ENCODE measurements around the gene GPR143. TPM values are rescaled to one million over a fixed set of nuclear protein-coding genes. Genes with fewer than 3 reads are reported as not detected.
"Not testable (repeated sequence)": the region's sequence is repeated elsewhere in the genome, so short reads cannot be mapped to it uniquely, and the experiment has no call there.

The GPR143 gene
- total and polyA plus RNA-seq, 2 donors = 1.7 to 2.2 TPM

DNA sequence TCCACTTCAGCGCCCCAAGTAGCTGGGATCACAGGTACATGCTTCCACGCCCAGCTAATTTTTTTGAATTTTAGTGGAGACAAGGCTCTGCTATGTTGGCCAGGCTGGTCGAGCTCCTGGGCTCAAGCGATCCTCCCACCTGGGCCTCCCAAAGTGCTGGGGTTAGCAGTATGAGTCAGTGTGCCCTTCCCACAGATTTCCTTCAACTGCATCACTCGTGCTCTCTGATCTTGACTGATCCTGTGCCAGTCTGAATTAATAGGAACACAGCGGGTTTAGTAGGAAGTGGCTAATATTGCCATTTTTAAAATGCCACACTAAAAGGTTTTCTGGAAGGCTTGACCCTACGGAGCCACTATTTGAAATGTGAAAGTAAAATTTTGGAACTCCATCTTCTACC, 16.3 kb upstream of the GPR143 start:
- 91% methylated on average over 7 of the region's 7 CpGs for WGBS
- DNase-seq (ENCODE audit: low read depth in 6 of 9, low spot score in 9 of 9) = no peak
- Histone ChIP-seq H3K4me3 (ENCODE audit: low read length in 2 of 2) (no peak overlapping the region), H3K27ac (ENCODE audit: low read depth in 1 of 2, low read length in 1 of 2) (no peak overlapping the region), H3K9me3 (ENCODE audit: control insufficient read depth in 2 of 2, insufficient read depth in 1 of 2, low read length in 1 of 2) (no peaks in the 10 kb centered on the region), H3K36me3 (ENCODE audit: control insufficient read depth in 2 of 2, insufficient read depth in 2 of 2, low read length in 1 of 2) (no peaks in the 10 kb centered on the region), H3K27me3 (ENCODE audit: control insufficient read depth in 2 of 2, insufficient read depth in 1 of 2, low read length in 1 of 2) (peaks cover 11 to 31% of the 10 kb centered on the region in 2 donors), H3K4me1 (ENCODE audit: control insufficient read depth in 2 of 2, insufficient read depth in 2 of 2, low read length in 2 of 2) (no peaks in the 10 kb centered on the region)

- Histone ChIP-seq H3K4me1 (ENCODE audit: control insufficient read depth in 2 of 2, insufficient read depth in 2 of 2, low read length in 2 of 2) (no peaks in the 10 kb centered on the region), H3K27ac (ENCODE audit: low read depth in 1 of 2, low read length in 1 of 2) (no peak overlapping the region), H3K4me3 (ENCODE audit: low read length in 2 of 2) (no peak overlapping the region), H3K36me3 (ENCODE audit: control insufficient read depth in 2 of 2, insufficient read depth in 2 of 2, low read length in 1 of 2) (no peaks in the 10 kb centered on the region), H3K27me3 (ENCODE audit: control insufficient read depth in 2 of 2, insufficient read depth in 1 of 2, low read length in 1 of 2) (peaks cover 0 to 23% of the 10 kb centered on the region in 2 donors), H3K9me3 (ENCODE audit: control insufficient read depth in 2 of 2, insufficient read depth in 1 of 2, low read length in 1 of 2) (no peaks in the 10 kb centered on the region)
- no peak for DNase-seq (ENCODE audit: low read depth in 6 of 9, low spot score in 9 of 9)
- 6% methylated on average over 8 of the region's 8 CpGs for WGBS
Measured at GRCh38 chrX:9775930-9776329, 10.3 kb upstream of the GPR143 start.

- H3K27ac ChIP-seq (ENCODE audit: low read depth in 1 of 2, low read length in 1 of 2) = no peak overlapping the region
- H3K4me3 ChIP-seq (ENCODE audit: low read length in 2 of 2) = no peak overlapping the region
- no peaks in the 10 kb centered on the region for H3K4me1 ChIP-seq (ENCODE audit: control insufficient read depth in 2 of 2, insufficient read depth in 2 of 2, low read length in 2 of 2)
- DNase-seq (ENCODE audit: low read depth in 6 of 9, low spot score in 9 of 9) = no peak
- H3K36me3 ChIP-seq (ENCODE audit: control insufficient read depth in 2 of 2, insufficient read depth in 2 of 2, low read length in 1 of 2) = no peaks in the 10 kb centered on the region
- H3K9me3 ChIP-seq (ENCODE audit: control insufficient read depth in 2 of 2, insufficient read depth in 1 of 2, low read length in 1 of 2) = no peaks in the 10 kb centered on the region
- WGBS = 91% methylated on average over 6 of the region's 6 CpGs
- H3K27me3 ChIP-seq (ENCODE audit: control insufficient read depth in 2 of 2, insufficient read depth in 1 of 2, low read length in 1 of 2) = peaks cover 0 to 20% of the 10 kb centered on the region in 2 donors
Measured at GRCh38 chrX:9772943-9773342, 7.3 kb upstream of the GPR143 start.

DNA sequence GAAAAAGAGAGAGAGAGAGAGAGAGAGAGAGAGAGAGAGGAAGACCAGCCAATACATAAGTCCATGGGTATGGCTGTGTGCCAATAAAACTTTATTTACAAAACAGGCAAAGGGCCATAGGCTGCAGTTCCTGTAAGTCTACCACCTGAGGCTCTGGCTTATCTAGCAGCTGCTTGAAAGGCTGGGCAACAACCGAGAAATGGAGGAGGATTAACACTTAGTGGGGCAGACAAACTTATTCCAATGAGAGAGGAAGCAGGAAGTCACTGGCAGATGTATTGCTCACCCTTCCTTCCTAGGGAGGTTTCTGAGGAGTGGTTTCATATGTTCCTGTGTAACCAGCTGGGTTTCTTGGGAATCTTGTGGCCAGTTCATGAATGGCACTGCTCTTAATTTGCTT, 4.7 kb upstream of the GPR143 start:
- no peak overlapping the region for H3K27ac ChIP-seq (ENCODE audit: low read depth in 1 of 2, low read length in 1 of 2)

GRCh38 chrX:9768321-9768839, 2.7 kb upstream of the GPR143 start:
- H3K4me1 ChIP-seq (ENCODE audit: control insufficient read depth in 2 of 2, insufficient read depth in 2 of 2, low read length in 2 of 2); H3K36me3 ChIP-seq (ENCODE audit: control insufficient read depth in 2 of 2, insufficient read depth in 2 of 2, low read length in 1 of 2); DNase-seq (ENCODE audit: low read depth in 6 of 9, low spot score in 9 of 9); H3K4me3 ChIP-seq (ENCODE audit: low read length in 2 of 2); H3K9me3 ChIP-seq (ENCODE audit: control insufficient read depth in 2 of 2, insufficient read depth in 1 of 2, low read length in 1 of 2); H3K27ac ChIP-seq (ENCODE audit: low read depth in 1 of 2, low read length in 1 of 2): not testable (repeated sequence)
- peaks cover 12 to 28% of the 10 kb centered on the region in 2 donors for H3K27me3 ChIP-seq (ENCODE audit: control insufficient read depth in 2 of 2, insufficient read depth in 1 of 2, low read length in 1 of 2)
- WGBS = 78% methylated on average over 5 of the region's 5 CpGs

More for the DNA sequence above, 4.7 kb upstream of the GPR143 start:
- Histone ChIP-seq H3K4me1 (ENCODE audit: control insufficient read depth in 2 of 2, insufficient read depth in 2 of 2, low read length in 2 of 2) (no peaks in the 10 kb centered on the region), H3K27me3 (ENCODE audit: control insufficient read depth in 2 of 2, insufficient read depth in 1 of 2, low read length in 1 of 2) (peaks cover 8 to 23% of the 10 kb centered on the region in 2 donors), H3K9me3 (ENCODE audit: control insufficient read depth in 2 of 2, insufficient read depth in 1 of 2, low read length in 1 of 2) (peaks cover 0 to under 1% of the 10 kb centered on the region in 2 donors), H3K36me3 (ENCODE audit: control insufficient read depth in 2 of 2, insufficient read depth in 2 of 2, low read length in 1 of 2) (no peaks in the 10 kb centered on the region), H3K4me3 (ENCODE audit: low read length in 2 of 2) (no peak overlapping the region)
- WGBS = 57% methylated on average over 1 of the region's 1 CpG
- DNase-seq (ENCODE audit: low read depth in 6 of 9, low spot score in 9 of 9) = no peak

- Histone ChIP-seq H3K4me1 (ENCODE audit: control insufficient read depth in 2 of 2, insufficient read depth in 2 of 2, low read length in 2 of 2) (no peaks in the 10 kb centered on the region), H3K4me3 (ENCODE audit: low read length in 2 of 2) (no peak overlapping the region), H3K27ac (ENCODE audit: low read depth in 1 of 2, low read length in 1 of 2) (no peak overlapping the region), H3K36me3 (ENCODE audit: control insufficient read depth in 2 of 2, insufficient read depth in 2 of 2, low read length in 1 of 2) (no peaks in the 10 kb centered on the region), H3K9me3 (ENCODE audit: control insufficient read depth in 2 of 2, insufficient read depth in 1 of 2, low read length in 1 of 2) (peaks cover 0 to 4% of the 10 kb centered on the region in 2 donors), H3K27me3 (ENCODE audit: control insufficient read depth in 2 of 2, insufficient read depth in 1 of 2, low read length in 1 of 2) (peaks cover 12 to 33% of the 10 kb centered on the region in 2 donors)
- WGBS = 22% methylated on average over 6 of the region's 6 CpGs
- peak in 2 of 9 donors; percentile 5 to 35 for DNase-seq (ENCODE audit: low read depth in 6 of 9, low spot score in 9 of 9)
Measured at GRCh38 chrX:9767375-9767774, 1.7 kb upstream of the GPR143 start.

DNA sequence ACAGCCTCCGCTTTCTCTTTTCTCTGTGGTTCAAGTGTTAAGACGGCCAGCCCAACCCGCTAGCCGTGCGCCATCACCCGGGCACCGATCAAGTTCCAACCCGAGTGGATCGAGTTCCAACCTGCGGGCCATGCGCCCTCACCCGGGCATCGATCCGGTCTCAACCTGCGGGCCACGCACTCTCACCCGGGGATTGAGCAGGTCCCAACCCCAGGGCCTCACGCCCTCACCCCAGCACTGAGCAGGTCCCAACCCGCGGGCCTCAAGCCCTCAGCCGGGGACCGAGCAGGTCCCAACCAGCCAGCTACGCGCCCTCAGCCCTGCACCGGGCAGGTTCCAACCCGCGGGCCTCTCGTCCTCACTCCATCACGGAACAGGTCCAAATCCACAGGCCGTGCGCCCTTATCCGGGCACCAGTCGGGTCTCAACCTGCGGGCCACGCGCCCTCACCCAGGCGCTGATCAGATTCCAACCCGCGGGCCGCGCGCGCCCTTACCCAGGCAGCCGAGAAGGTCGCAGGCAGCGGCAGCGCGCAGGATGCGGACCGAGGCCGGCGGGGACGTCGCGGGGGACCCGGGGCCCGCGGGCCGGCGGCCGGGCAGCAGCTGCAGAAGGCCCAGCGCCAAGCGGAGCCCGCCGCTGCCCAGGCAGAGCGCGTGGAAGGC, 443 bp downstream of the GPR143 start:
- Histone ChIP-seq H3K4me3 (ENCODE audit: low read length in 2 of 2) (no peak overlapping the region), H3K36me3 (ENCODE audit: control insufficient read depth in 2 of 2, insufficient read depth in 2 of 2, low read length in 1 of 2) (no peaks in the 10 kb centered on the region), H3K9me3 (ENCODE audit: control insufficient read depth in 2 of 2, insufficient read depth in 1 of 2, low read length in 1 of 2) (peaks cover 0 to 4% of the 10 kb centered on the region in 2 donors), H3K27me3 (ENCODE audit: control insufficient read depth in 2 of 2, insufficient read depth in 1 of 2, low read length in 1 of 2) (peaks cover 12 to 33% of the 10 kb centered on the region in 2 donors), H3K27ac (ENCODE audit: low read depth in 1 of 2, low read length in 1 of 2) (no peak overlapping the region), H3K4me1 (ENCODE audit: control insufficient read depth in 2 of 2, insufficient read depth in 2 of 2, low read length in 2 of 2) (no peaks in the 10 kb centered on the region)
- no peak for DNase-seq (ENCODE audit: low read depth in 6 of 9, low spot score in 9 of 9)
- WGBS = 11% methylated on average over 67 of the region's 67 CpGs

GRCh38 chrX:9759337-9759736, 6.3 kb downstream of the GPR143 start:
- H3K27me3 ChIP-seq (ENCODE audit: control insufficient read depth in 2 of 2, insufficient read depth in 1 of 2, low read length in 1 of 2) = peaks cover 0 to 9% of the 10 kb centered on the region in 2 donors
- no peaks in the 10 kb centered on the region for H3K9me3 ChIP-seq (ENCODE audit: control insufficient read depth in 2 of 2, insufficient read depth in 1 of 2, low read length in 1 of 2)
- no peak overlapping the region for H3K4me3 ChIP-seq (ENCODE audit: low read length in 2 of 2)
- DNase-seq (ENCODE audit: low read depth in 6 of 9, low spot score in 9 of 9) = no peak
- H3K27ac ChIP-seq (ENCODE audit: low read depth in 1 of 2, low read length in 1 of 2) = no peak overlapping the region
- 93% methylated on average over 8 of the region's 8 CpGs for WGBS
- no peaks in the 10 kb centered on the region for H3K36me3 ChIP-seq (ENCODE audit: control insufficient read depth in 2 of 2, insufficient read depth in 2 of 2, low read length in 1 of 2)
- no peaks in the 10 kb centered on the region for H3K4me1 ChIP-seq (ENCODE audit: control insufficient read depth in 2 of 2, insufficient read depth in 2 of 2, low read length in 2 of 2)

DNA sequence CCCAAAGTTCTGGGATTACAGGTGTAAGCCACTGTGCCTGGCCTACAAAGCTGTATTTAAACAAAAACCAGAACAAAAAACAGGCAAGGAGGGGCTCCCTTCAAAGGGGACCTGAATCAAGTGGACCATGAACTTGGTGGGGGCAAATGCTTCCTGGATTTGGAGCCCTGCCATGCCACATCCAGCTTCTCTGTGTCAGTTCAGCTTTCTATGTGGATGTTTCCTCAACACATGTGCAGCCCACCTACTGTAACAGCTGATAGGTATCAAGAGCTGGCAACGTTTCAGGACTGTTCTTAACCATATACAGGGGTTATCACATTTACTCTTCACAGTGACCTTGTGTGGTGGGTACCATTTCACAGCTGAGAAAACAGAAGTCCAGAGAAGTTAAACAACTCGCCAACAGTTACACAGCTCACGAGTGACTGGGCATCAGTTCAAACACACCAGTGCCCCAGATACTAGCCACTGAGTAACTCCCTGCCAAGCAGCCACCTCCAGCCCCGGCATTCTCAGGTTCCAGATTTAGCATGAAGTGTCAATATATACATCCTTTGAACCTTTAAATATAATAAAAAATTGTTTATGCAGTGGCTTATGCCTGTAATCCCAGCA, 7.5 kb downstream of the GPR143 start:
- peaks cover 0 to 5% of the 10 kb centered on the region in 2 donors for H3K27me3 ChIP-seq (ENCODE audit: control insufficient read depth in 2 of 2, insufficient read depth in 1 of 2, low read length in 1 of 2)
- DNase-seq (ENCODE audit: low read depth in 6 of 9, low spot score in 9 of 9) = no peak
- H3K4me3 ChIP-seq (ENCODE audit: low read length in 2 of 2) = no peak overlapping the region
- H3K27ac ChIP-seq (ENCODE audit: low read depth in 1 of 2, low read length in 1 of 2) = no peak overlapping the region
- WGBS = 51% methylated on average over 4 of the region's 4 CpGs
- no peaks in the 10 kb centered on the region for H3K4me1 ChIP-seq (ENCODE audit: control insufficient read depth in 2 of 2, insufficient read depth in 2 of 2, low read length in 2 of 2)
- H3K9me3 ChIP-seq (ENCODE audit: control insufficient read depth in 2 of 2, insufficient read depth in 1 of 2, low read length in 1 of 2) = no peaks in the 10 kb centered on the region
- H3K36me3 ChIP-seq (ENCODE audit: control insufficient read depth in 2 of 2, insufficient read depth in 2 of 2, low read length in 1 of 2) = no peaks in the 10 kb centered on the region

Data from thymus (tissue), 11 donors.